H1 (cell line): Measurements from ENCODE around the gene CADPS. TPM values are rescaled to one million over a fixed set of nuclear protein-coding genes. Genes with fewer than 3 reads are reported as not detected.

Experiments
- CTCF ChIA-PET: fragments of 300-600 bp; sonication (Branson Sonifier 250); formaldehyde crosslinking; loops from one replicate; lab custom pipeline; 2021; ENCODE audit not compliant: partially characterized antibody; lab: Charles Lee
- POLR2A ChIA-PET: fragments of 300-600 bp; sonication (Branson Sonifier 250); formaldehyde crosslinking; loops from one replicate; lab custom pipeline; 2021; ENCODE audit warnings: inconsistent platforms; ENCODE audit not compliant: partially characterized antibody; lab: Charles Lee
- DNase-seq, 2 experiments: peaks; one replicate each; pipeline versions ENCODE4 v3.0.0 to v3.0.0-alpha.2; 2010 to 2022; ENCODE audit warnings: low spot score in 2 of 2, low read depth in 1 of 2, mixed read lengths in 1 of 2
- FAIRE-seq: peaks from 2 replicates; lab custom pipeline; 2011; peaks lifted over from hg19 to GRCh38; lab: Jason Lieb, UNC
- H2AFZ ChIP-seq: 2 replicates; pipeline ENCODE4 v1.8.1; 2012; ENCODE audit warnings: low read length, inconsistent platforms
- H2AK5ac ChIP-seq: 2 replicates; pipeline ENCODE4 v1.6.1; 2013; ENCODE audit warnings: low read depth, low read length
- H2BK120ac ChIP-seq: replicated peaks from 2 replicates; pipeline ENCODE3; 2013; ENCODE audit warnings: low read depth, low read length, inconsistent platforms
- H2BK12ac ChIP-seq: 2 replicates; pipeline ENCODE4 v1.6.1; 2013; ENCODE audit warnings: low read depth, low read length
- H2BK15ac ChIP-seq: 2 replicates; pipeline ENCODE4 v1.6.1; 2013; ENCODE audit warnings: low read length
- H2BK20ac ChIP-seq: 2 replicates; pipeline ENCODE4 v1.6.1; 2013; ENCODE audit warnings: low read length
- H2BK5ac ChIP-seq: 2 replicates; pipeline ENCODE4 v1.6.1; 2013; ENCODE audit warnings: low read depth, low read length
- H3K14ac ChIP-seq: 2 replicates; pipeline ENCODE4 v1.6.1; 2013; ENCODE audit warnings: inconsistent platforms; ENCODE audit not compliant: insufficient read length
- H3K18ac ChIP-seq: 2 replicates; pipeline ENCODE4 v1.6.1; 2013; ENCODE audit warnings: low read length; ENCODE audit errors: extremely low read depth
- H3K23ac ChIP-seq: 2 replicates; pipeline ENCODE4 v1.6.1; 2013; ENCODE audit warnings: inconsistent platforms; ENCODE audit not compliant: insufficient read length
- H3K23me2 ChIP-seq: 2 replicates; pipeline ENCODE4 v1.6.1; 2013; ENCODE audit warnings: low read depth, low read length
- H3K27ac ChIP-seq: 2 replicates; pipeline ENCODE4 v1.6.1; 2011; ENCODE audit warnings: low read depth, low read length, inconsistent platforms
- H3K27me3 ChIP-seq, 4 experiments: replicated peaks in 1 of 4; 1 replicate in 1 of 4; 2 replicates in 3 of 4; pipeline versions ENCODE4 v1.6.1 to v1.8.1; 2011 to 2013; ENCODE audit warnings: low read length in 3 of 4, mild to moderate bottlenecking in 3 of 4, inconsistent platforms in 2 of 4, mixed read lengths in 2 of 4, moderate library complexity in 1 of 4; ENCODE audit not compliant: control insufficient read depth in 3 of 4, insufficient read depth in 3 of 4; ENCODE audit errors: extremely low read depth in 1 of 4
- H3K36me3 ChIP-seq, 4 experiments: 2 replicates each; pipeline versions ENCODE4 v1.6.1 to v1.8.1; 2011 to 2013; ENCODE audit warnings: mild to moderate bottlenecking in 4 of 4, low read length in 3 of 4, moderate library complexity in 2 of 4, control low read depth in 1 of 4, inconsistent platforms in 1 of 4; ENCODE audit not compliant: insufficient read depth in 4 of 4, control insufficient read depth in 2 of 4
- H3K4ac ChIP-seq: replicated peaks from 2 replicates; pipeline ENCODE3; 2013; ENCODE audit warnings: low read length, low read depth, mixed read lengths, inconsistent platforms; ENCODE audit not compliant: insufficient read length
- H3K4me1 ChIP-seq, 4 experiments: replicated peaks in 1 of 4; 1 replicate in 1 of 4; 2 replicates in 3 of 4; pipeline versions ENCODE4 v1.6.1 to v1.8.1; 2011 to 2013; ENCODE audit warnings: low read length in 3 of 4, inconsistent platforms in 2 of 4, mixed read lengths in 1 of 4; ENCODE audit not compliant: insufficient read depth in 4 of 4, control insufficient read depth in 3 of 4
- H3K4me2 ChIP-seq, 2 experiments: 2 replicates each; pipeline versions ENCODE4 v1.6.1 to v1.8.1; 2011 to 2013; ENCODE audit warnings: low read depth in 2 of 2, low read length in 2 of 2, control low read depth in 1 of 2, inconsistent platforms in 1 of 2, mild to moderate bottlenecking in 1 of 2; ENCODE audit not compliant: insufficient read depth in 1 of 2
- H3K4me3 ChIP-seq, 4 experiments: fragments of 200-600, 300-600 bp in 1 of 4; sonication (generic), shearing (Covaris generic), sonication (Bioruptor Twin) in 1 of 4; 2 replicates each; pipeline versions ENCODE4 v1.5.1 to v1.8.1; 2011 to 2016; ENCODE audit warnings: low read length in 4 of 4, low read depth in 3 of 4, control low read depth in 2 of 4, inconsistent platforms in 2 of 4, mild to moderate bottlenecking in 2 of 4, mixed read lengths in 1 of 4, moderate library complexity in 1 of 4; ENCODE audit not compliant: insufficient read depth in 2 of 4; ENCODE audit errors: extremely low read depth in 1 of 4
- H3K56ac ChIP-seq: replicated peaks from 2 replicates; pipeline ENCODE3; 2013; ENCODE audit warnings: low read depth, mild to moderate bottlenecking, mixed read lengths, low read length, inconsistent platforms; ENCODE audit not compliant: insufficient read length
- H3K79me1 ChIP-seq: 2 replicates; pipeline ENCODE4 v1.6.1; 2013; ENCODE audit warnings: low read depth, low read length, control low read depth
- H3K79me2 ChIP-seq, 2 experiments: 2 replicates each; pipeline versions ENCODE4 v1.6.1 to v1.8.1; 2012 to 2013; ENCODE audit warnings: low read length in 2 of 2, mild to moderate bottlenecking in 2 of 2, inconsistent platforms in 1 of 2; ENCODE audit not compliant: insufficient read depth in 2 of 2, control insufficient read depth in 1 of 2
- H3K9ac ChIP-seq, 4 experiments: replicated peaks in 1 of 4; 1 replicate in 1 of 4; 2 replicates in 3 of 4; pipeline versions ENCODE4 v1.6.1 to v1.8.1; 2011 to 2013; ENCODE audit warnings: low read depth in 3 of 4, low read length in 3 of 4, control low read depth in 2 of 4, mild to moderate bottlenecking in 2 of 4, moderate library complexity in 2 of 4, inconsistent platforms in 1 of 4; ENCODE audit errors: extremely low read depth in 1 of 4
- H3K9me3 ChIP-seq, 2 experiments: 2 replicates each; pipeline versions ENCODE4 v1.6.1 to v1.8.1; 2012 to 2013; ENCODE audit warnings: mild to moderate bottlenecking in 2 of 2, moderate library complexity in 2 of 2, control low read depth in 1 of 2, inconsistent platforms in 1 of 2, low read depth in 1 of 2, low read length in 1 of 2, mixed read lengths in 1 of 2; ENCODE audit not compliant: insufficient read depth in 2 of 2
- H4K20me1 ChIP-seq, 2 experiments: replicated peaks in 1 of 2; 2 replicates each; pipeline versions ENCODE3 to v1.8.1; 2011 to 2013; ENCODE audit warnings: inconsistent platforms in 2 of 2, low read length in 2 of 2, mild to moderate bottlenecking in 1 of 2; ENCODE audit not compliant: insufficient read depth in 2 of 2, control insufficient read depth in 1 of 2
- H4K5ac ChIP-seq: 2 replicates; pipeline ENCODE4 v1.6.1; 2013; ENCODE audit warnings: low read length, low read depth, mixed read lengths, inconsistent platforms; ENCODE audit not compliant: insufficient read length
- H4K8ac ChIP-seq: 2 replicates; pipeline ENCODE4 v1.8.0; 2013; ENCODE audit warnings: mild to moderate bottlenecking, moderate library complexity, low read length, inconsistent platforms; ENCODE audit not compliant: insufficient read depth; ENCODE audit errors: extremely low read depth
- H4K91ac ChIP-seq: replicated peaks from 2 replicates; pipeline ENCODE3; 2013; ENCODE audit warnings: low read length, mixed read lengths, inconsistent platforms; ENCODE audit not compliant: insufficient read length
- ATF2 ChIP-seq: IDR thresholded peaks from 2 replicates; pipeline ENCODE4 v1.6.1; 2012; ENCODE audit warnings: low read length, inconsistent platforms
- CREB1 ChIP-seq: IDR thresholded peaks from 2 replicates; pipeline ENCODE4 v1.6.1; 2012; ENCODE audit warnings: inconsistent platforms
- CTBP2 ChIP-seq: IDR thresholded peaks from 2 replicates; pipeline ENCODE4 v1.7.0; 2011; ENCODE audit warnings: borderline replicate concordance, mild to moderate bottlenecking, moderate library complexity, mixed read lengths, low read length; ENCODE audit not compliant: insufficient read depth, insufficient read length
- E2F6 ChIP-seq: IDR thresholded peaks from 2 replicates; pipeline ENCODE4 v1.6.1; 2012; ENCODE audit warnings: inconsistent platforms
- EGR1 ChIP-seq: IDR thresholded peaks from 2 replicates; pipeline ENCODE4 v1.6.1; 2011; ENCODE audit warnings: low read depth, low read length, borderline replicate concordance
- EZH2 ChIP-seq: fragments of 200-600 bp; sonication (generic); IDR thresholded peaks from 2 replicates; pipeline ENCODE4 v1.7.1; 2012; ENCODE audit warnings: low read depth, mild to moderate bottlenecking, moderate library complexity, low read length, inconsistent platforms; ENCODE audit not compliant: severe bottlenecking
- FOSL1 ChIP-seq: IDR thresholded peaks from 2 replicates; pipeline ENCODE4 v1.6.1; 2011; ENCODE audit warnings: mild to moderate bottlenecking, low read depth, low read length, moderate library complexity; ENCODE audit not compliant: insufficient read depth
- JUND ChIP-seq: IDR thresholded peaks from 2 replicates; pipeline ENCODE4 v1.6.1; 2011; ENCODE audit warnings: mild to moderate bottlenecking, improper control_type of control experiment, low read length
- RBBP5 ChIP-seq: IDR thresholded peaks from 2 replicates; pipeline ENCODE4 v1.7.1; 2012; ENCODE audit warnings: low read depth, mild to moderate bottlenecking, inconsistent platforms, low read length, moderate library complexity, borderline replicate concordance
- SUZ12 ChIP-seq: fragments of 200-600 bp; sonication (generic); IDR thresholded peaks from 2 replicates; pipeline ENCODE4 v1.6.1; 2012; ENCODE audit warnings: mild to moderate bottlenecking, inconsistent platforms, low read length, moderate library complexity, mixed read lengths
- TAF1 ChIP-seq: IDR thresholded peaks from 2 replicates; pipeline ENCODE4 v1.6.1; 2011; ENCODE audit warnings: mild to moderate bottlenecking, low read depth, low read length
- TEAD4 ChIP-seq: IDR thresholded peaks from 2 replicates; pipeline ENCODE4 v1.6.1; 2012; ENCODE audit warnings: low read depth, low read length, inconsistent platforms, mixed read lengths
- WGBS, 2 experiments: shearing (Covaris generic) in 1 of 2; methylation state at CpG; one replicate each; pipeline versions ENCODE4 v1.1.6 to v1.1.7; 2013 to 2015; ENCODE audit warnings: low lambda C conversion rate in 2 of 2, mixed read lengths in 2 of 2, inconsistent platforms in 1 of 2, low coverage in 1 of 2, missing lambda C conversion rate in 1 of 2; ENCODE audit not compliant: insufficient replicate concordance in 2 of 2, insufficient coverage in 1 of 2, insufficient read length in 1 of 2; ENCODE audit errors: extremely low coverage in 1 of 2, missing lambda C conversion rate in 1 of 2; 5-methylcytosine and 5-hydroxymethylcytosine counted together
- polyA plus RNA-seq, 7 experiments: library from polyadenylated mRNA; depleted of rRNA in 3 of 7; stranded (reverse) in 5 of 7; unstranded in 2 of 7; fragments of >200 nt in 5 of 7; fragments of 200-250 nt in 2 of 7; gene quantifications; 1 replicate in 5 of 7; 2 replicates in 1 of 7; 4 replicates in 1 of 7; pipeline versions ENCODE4 v1.2.1 to v1.2.3, GENCODE V29; 2011 to 2013; ENCODE audit warnings: missing spikeins in 2 of 7, mixed read lengths in 2 of 7
- total RNA-seq: library from RNA; stranded (reverse); fragmentation: NEBNext Ultra II Directional; extraction: Animal tissue kit (Norgen Biotek cat#: 25700); gene quantifications from 2 replicates; pipeline ENCODE4 v1.2.1, GENCODE V29; 2021

CADPS gene
- total and polyA plus RNA-seq, 2 of the 8 experiments (the other 6 are each of a cell fraction or from before 2014, with no cell fraction given): 7.1 to 10.2 TPM

DNA sequence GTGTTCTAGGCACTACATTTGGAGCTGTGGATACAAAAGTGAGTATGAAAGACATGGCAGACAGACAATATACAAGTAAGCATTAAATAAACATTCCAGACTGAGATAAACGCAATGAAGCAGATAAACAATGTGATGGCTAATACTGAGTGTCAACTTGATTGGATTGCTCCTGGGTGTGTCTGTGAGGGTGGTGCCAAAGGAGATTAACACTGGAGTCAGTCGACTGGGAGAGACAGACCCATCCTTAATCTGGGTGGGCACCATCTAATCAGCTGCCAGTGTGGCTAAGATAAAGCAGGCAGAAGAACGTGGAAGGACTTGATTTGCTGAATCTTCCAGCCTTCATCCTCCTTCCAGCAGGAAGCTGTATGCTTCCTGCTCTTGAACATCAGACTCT is 77.2 kb downstream of the CADPS start:
- H4K91ac ChIP-seq: no peak overlapping the region
- H3K14ac ChIP-seq: no peak overlapping the region
- WGBS, 2 experiments: 93% methylated on average over 3 of the region's 3 CpGs; no CpG with 5 or more reads in 1 of the 2 experiments
- H3K79me1 ChIP-seq: no peaks in the 10 kb centered on the region
- H4K8ac ChIP-seq: no peak overlapping the region
- H3K23me2 ChIP-seq: no peaks in the 10 kb centered on the region
- no peak overlapping the region for H3K4me3 ChIP-seq
- DNase-seq: no peak
- H3K23ac ChIP-seq: no peak overlapping the region
- no peak for FAIRE-seq
- H3K79me2 ChIP-seq: no peaks in the 10 kb centered on the region
- no peak overlapping the region for H3K9ac ChIP-seq
- no peak overlapping the region; the same call in 1 of the 2 replicates for H2BK20ac ChIP-seq
- no peak overlapping the region for H2BK120ac ChIP-seq
- H2AK5ac ChIP-seq: no peak overlapping the region; the same call in 1 of the 2 replicates
- POLR2A ChIA-PET: no interaction called here
- H3K4ac ChIP-seq: no peak overlapping the region
- CTCF ChIA-PET: interaction anchor here (0.7 to 16.8 kb wide), 4 partner anchors 15 to 133 kb away, joined by 3 to 216 read pairs (median 3); no protein-coding TSS in a partner anchor
- H3K4me1 ChIP-seq: peaks cover 2 to 7% (median 4%) of the 10 kb centered on the region in 4 experiments; a peak in 4 of 7 replicates
- no peak overlapping the region for H3K4me2 ChIP-seq
- no peak overlapping the region for H3K27ac ChIP-seq
- H2AFZ ChIP-seq: no peak overlapping the region
- H3K36me3 ChIP-seq: no peaks in the 10 kb centered on the region
- no peaks in the 10 kb centered on the region for H3K9me3 ChIP-seq
- no peaks in the 10 kb centered on the region for H3K27me3 ChIP-seq
- no peak overlapping the region for H4K5ac ChIP-seq
- H2BK15ac ChIP-seq: no peak overlapping the region
- no peak overlapping the region for H3K18ac ChIP-seq
- H3K56ac ChIP-seq: no peak overlapping the region
- H4K20me1 ChIP-seq: no peaks in the 10 kb centered on the region
- H2BK12ac ChIP-seq: peak overlapping the region; percentile 35; the same call in 1 of the 2 replicates
- no peak overlapping the region for H2BK5ac ChIP-seq
- TF ChIP-seq ATF2 (no peak), FOSL1 (no peak), TAF1 (no peak), RBBP5 (no peak), EGR1 (no peak), CTBP2 (no peak), TEAD4 (no peak), E2F6 (no peak), CREB1 (no peak), EZH2 (no peak), SUZ12 (no peak), JUND (no peak)
